LNCaP clone FGC (cell line): ENCODE measurements around the gene GCN1.
"Not testable (repeated sequence)": the region's sequence is repeated elsewhere in the genome, so short reads cannot be mapped to it uniquely, and the experiment has no call there.

Experiments used
- DNase-seq: peaks from one replicate; pipeline ENCODE4 v3.0.0-alpha.2; 2011; ENCODE audit warnings: low read depth
- H3K4me3 ChIP-seq: 2 replicates; pipeline ENCODE4 v1.5.1; 2011; ENCODE audit warnings: mild to moderate bottlenecking, low read depth, low read length, control low read depth
- CTCF ChIP-seq: IDR thresholded peaks from 2 replicates; pipeline ENCODE4 v1.5.1; 2012; ENCODE audit warnings: mild to moderate bottlenecking; ENCODE audit not compliant: control insufficient read depth, insufficient read depth; ENCODE audit errors: extremely low read depth

Gene GCN1

GRCh38 chr12:120212301-120212700 lies 17.8 kb upstream of the GCN1 start:
- TF ChIP-seq CTCF = no peak
- H3K4me3 ChIP-seq = no peak overlapping the region
- DNase-seq = no peak

- no peak for DNase-seq
- no peak overlapping the region for H3K4me3 ChIP-seq
- TF ChIP-seq CTCF = no peak
Measured at GRCh38 chr12:120211904-120212283, 17.4 kb upstream of the GCN1 start.

- H3K4me3 ChIP-seq = no peak overlapping the region
- no peak for TF ChIP-seq CTCF
- DNase-seq = no peak
Measured at GRCh38 chr12:120211243-120211903, 16.9 kb upstream of the GCN1 start.

DNA sequence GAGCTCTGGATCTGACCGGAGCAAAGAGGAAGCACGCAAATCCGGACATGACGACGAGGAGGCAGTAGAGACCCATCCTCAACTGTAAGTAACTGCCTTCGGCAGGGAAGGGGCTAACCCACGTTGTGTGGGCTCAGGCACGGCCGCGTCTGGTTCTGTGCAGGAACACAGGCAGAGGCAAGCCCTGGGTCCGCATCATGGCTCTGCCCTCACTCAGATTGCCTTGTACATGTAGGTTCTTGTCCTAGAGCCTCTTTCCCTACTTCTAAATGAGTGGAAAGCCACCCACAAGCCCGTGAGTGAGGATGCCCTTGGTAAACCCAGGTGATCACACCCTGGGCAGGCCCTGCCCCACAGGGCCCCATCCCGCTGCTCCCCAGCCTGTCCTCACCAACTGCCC lies 15.3 kb upstream of the GCN1 start:
- H3K4me3 ChIP-seq = no peak overlapping the region
- DNase-seq = no peak
- no peak for TF ChIP-seq CTCF

- TF ChIP-seq CTCF = no peak
- DNase-seq = no peak
- H3K4me3 ChIP-seq = no peak overlapping the region
Measured at GRCh38 chr12:120207227-120207626, 12.7 kb upstream of the GCN1 start.

DNA sequence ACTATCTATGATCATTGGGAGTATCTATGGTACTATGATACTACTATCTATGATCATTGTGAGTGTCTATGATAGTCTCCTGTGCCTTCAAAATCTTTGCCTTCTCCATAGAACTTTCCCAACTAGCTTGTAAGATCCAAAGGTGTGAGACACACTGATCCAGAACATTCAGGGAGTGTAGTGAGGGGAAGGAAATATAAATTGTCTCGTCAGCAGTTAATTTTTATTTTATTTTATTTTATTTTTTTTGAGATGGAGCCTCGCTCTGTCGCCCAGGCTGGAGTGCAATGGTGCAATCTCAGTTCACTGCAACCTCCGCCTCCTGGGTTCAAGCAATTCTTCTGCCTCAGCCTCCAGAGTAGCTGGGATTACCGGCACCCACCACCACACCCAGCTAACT lies 12.3 kb upstream of the GCN1 start:
- not testable (repeated sequence) for H3K4me3 ChIP-seq, DNase-seq

GRCh38 chr12:120206228-120206627 lies 11.7 kb upstream of the GCN1 start:
- DNase-seq = no peak
- H3K4me3 ChIP-seq = no peak overlapping the region
- no peak for TF ChIP-seq CTCF
